ENCODE data around the gene SWAP70. TPM values are rescaled to one million over a fixed set of nuclear protein-coding genes. Genes with fewer than 3 reads are reported as not detected.

Gene SWAP70
- total RNA-seq, 4 donors from 2014 or later, result 11.5 to 65.6 (median 41.5) TPM

GRCh38 chr11:9780929-9781328, 117.1 kb downstream of the SWAP70 start:
- H3K27me3 ChIP-seq, result no peaks in the 10 kb centered on the region
- H3K27ac ChIP-seq, result no peak overlapping the region
- no peak overlapping the region for H3K4me3 ChIP-seq
- no peaks in the 10 kb centered on the region for H3K9me3 ChIP-seq
- H3K36me3 ChIP-seq, result no peaks in the 10 kb centered on the region
- intact Hi-C loops (cut with DNase I; ENCODE audit: low total_unique reads), result no loop called here
- H3K4me1 ChIP-seq, result no peaks in the 10 kb centered on the region
- no peak for DNase-seq
- no peak for TF ChIP-seq POLR2A (IDR thresholded peaks at IDR 0.05)
- TF ChIP-seq CTCF (IDR thresholded peaks at IDR 0.05), result no peak

GRCh38 chr11:9783986-9784385, 120.1 kb downstream of the SWAP70 start:
- H3K9me3 ChIP-seq, result no peaks in the 10 kb centered on the region
- no peaks in the 10 kb centered on the region for H3K27me3 ChIP-seq
- no peaks in the 10 kb centered on the region for H3K36me3 ChIP-seq
- no peak overlapping the region for H3K4me3 ChIP-seq
- intact Hi-C loops (cut with DNase I; ENCODE audit: low total_unique reads), result no loop called here
- no peak for DNase-seq
- TF ChIP-seq CTCF (IDR thresholded peaks at IDR 0.05), result no peak
- no peak for TF ChIP-seq POLR2A (IDR thresholded peaks at IDR 0.05)
- peaks cover 0 to 4% of the 10 kb centered on the region in 2 donors for H3K4me1 ChIP-seq
- no peak overlapping the region for H3K27ac ChIP-seq

- Histone ChIP-seq H3K4me1 (peaks cover 0 to 4% of the 10 kb centered on the region in 2 donors), H3K4me3 (no peak overlapping the region), H3K27ac (no peak overlapping the region), H3K36me3 (no peaks in the 10 kb centered on the region), H3K9me3 (no peaks in the 10 kb centered on the region), H3K27me3 (no peaks in the 10 kb centered on the region)
- no peak for DNase-seq
- intact Hi-C loops (cut with DNase I; ENCODE audit: low total_unique reads), result no loop called here
- no peak for TF ChIP-seq POLR2A (IDR thresholded peaks at IDR 0.05)
- TF ChIP-seq CTCF (IDR thresholded peaks at IDR 0.05), result no peak
Observed at GRCh38 chr11:9784602-9785315, 120.9 kb downstream of the SWAP70 start.

GRCh38 chr11:9787260-9787659, 123.4 kb downstream of the SWAP70 start:
- Histone ChIP-seq H3K4me1 (peaks cover 0 to 4% of the 10 kb centered on the region in 2 donors), H3K27me3 (no peaks in the 10 kb centered on the region), H3K36me3 (no peaks in the 10 kb centered on the region), H3K4me3 (no peak overlapping the region), H3K27ac (peak overlapping the region; percentile 38 to 56), H3K9me3 (no peaks in the 10 kb centered on the region)
- intact Hi-C loops (cut with DNase I; ENCODE audit: low total_unique reads), result no loop called here
- DNase-seq, result no peak
- TF ChIP-seq POLR2A (IDR thresholded peaks at IDR 0.05), result no peak
- TF ChIP-seq CTCF (IDR thresholded peaks at IDR 0.05), result no peak

- no peak overlapping the region for H3K4me3 ChIP-seq
- H3K27ac ChIP-seq, result peak overlapping the region; percentile 38 to 56
- no peak for TF ChIP-seq POLR2A (IDR thresholded peaks at IDR 0.05)
- H3K27me3 ChIP-seq, result no peaks in the 10 kb centered on the region
- no peaks in the 10 kb centered on the region for H3K9me3 ChIP-seq
- peak in 1 of 2 donors; percentile 36 for DNase-seq
- H3K4me1 ChIP-seq, result peaks cover 0 to 4% of the 10 kb centered on the region in 2 donors
- intact Hi-C loops (cut with DNase I; ENCODE audit: low total_unique reads), result no loop called here
- no peaks in the 10 kb centered on the region for H3K36me3 ChIP-seq
Observed at GRCh38 chr11:9787981-9788521, 124.2 kb downstream of the SWAP70 start.
